22Rv1 (cell line): ENCODE results near the gene TEKT5.

Experiments
- CTCF ChIP-seq: fragments of 450-650 bp; IDR thresholded peaks from 2 replicates; pipeline ENCODE4 v1.5.1; 2017; ENCODE audit warnings: mild to moderate bottlenecking
- ZFX ChIP-seq: fragments of 450-650 bp; IDR thresholded peaks from 2 replicates; pipeline ENCODE4 v1.6.1; 2017; ENCODE audit warnings: antibody characterized with exemption, borderline replicate concordance

GRCh38 chr16:10699756-10700155 lies 5.0 kb upstream of the TEKT5 start:
- TF ChIP-seq CTCF (no peak), ZFX (no peak)
